Gastrocnemius medialis (tissue), 4 donors: ENCODE data around the gene CMTM2.

Experiments
- CTCF ChIP-seq, 5 experiments: fragments of 450-650 bp in 3 of 5; fragments of 200-600 bp in 2 of 5; sonication (generic) in 2 of 5; IDR thresholded peaks in 4 of 5; conservative IDR thresholded peaks in 1 of 5; 1 replicate in 4 of 5; 2 replicates in 1 of 5; pipeline ENCODE4 v1.5.1; 2016 to 2019; ENCODE audit warnings: antibody characterized with exemption in 5 of 5, mild to moderate bottlenecking in 3 of 5, moderate library complexity in 3 of 5
- POLR2A ChIP-seq, 2 donors: fragments of 450-650 bp; IDR thresholded peaks; one replicate each; pipeline ENCODE4 v1.6.1; 2017; ENCODE audit warnings: antibody characterized with exemption in 2 of 2, mild to moderate bottlenecking in 2 of 2, moderate library complexity in 2 of 2

DNA sequence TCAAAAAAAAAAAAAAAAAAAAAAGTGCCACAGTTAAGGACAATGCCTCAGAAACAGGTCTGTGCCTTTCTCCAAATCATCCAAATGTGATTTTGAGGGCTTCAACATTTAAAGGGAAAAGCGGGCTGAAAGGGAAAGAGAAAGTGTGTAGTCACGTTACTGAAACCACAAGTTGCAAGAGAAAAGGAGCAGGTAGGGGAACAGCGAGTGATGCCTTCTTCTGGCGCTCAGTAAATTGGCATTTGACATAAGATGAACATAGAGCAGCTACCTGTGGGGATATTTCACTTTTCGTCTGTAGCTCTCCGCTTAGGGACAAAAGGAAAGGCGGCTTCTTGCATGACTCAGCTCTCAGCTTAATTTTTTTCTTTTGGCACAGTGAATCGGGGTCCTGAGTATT is 11.1 kb downstream of the CMTM2 start:
- no peak for TF ChIP-seq CTCF (IDR thresholded peaks at IDR 0.05 in 4 of 5, conservative IDR thresholded peaks at IDR 0.05 in 1 of 5)
- no peak for TF ChIP-seq POLR2A (IDR thresholded peaks at IDR 0.05)
